ENCODE results near the gene EIF2S3B.

DNA sequence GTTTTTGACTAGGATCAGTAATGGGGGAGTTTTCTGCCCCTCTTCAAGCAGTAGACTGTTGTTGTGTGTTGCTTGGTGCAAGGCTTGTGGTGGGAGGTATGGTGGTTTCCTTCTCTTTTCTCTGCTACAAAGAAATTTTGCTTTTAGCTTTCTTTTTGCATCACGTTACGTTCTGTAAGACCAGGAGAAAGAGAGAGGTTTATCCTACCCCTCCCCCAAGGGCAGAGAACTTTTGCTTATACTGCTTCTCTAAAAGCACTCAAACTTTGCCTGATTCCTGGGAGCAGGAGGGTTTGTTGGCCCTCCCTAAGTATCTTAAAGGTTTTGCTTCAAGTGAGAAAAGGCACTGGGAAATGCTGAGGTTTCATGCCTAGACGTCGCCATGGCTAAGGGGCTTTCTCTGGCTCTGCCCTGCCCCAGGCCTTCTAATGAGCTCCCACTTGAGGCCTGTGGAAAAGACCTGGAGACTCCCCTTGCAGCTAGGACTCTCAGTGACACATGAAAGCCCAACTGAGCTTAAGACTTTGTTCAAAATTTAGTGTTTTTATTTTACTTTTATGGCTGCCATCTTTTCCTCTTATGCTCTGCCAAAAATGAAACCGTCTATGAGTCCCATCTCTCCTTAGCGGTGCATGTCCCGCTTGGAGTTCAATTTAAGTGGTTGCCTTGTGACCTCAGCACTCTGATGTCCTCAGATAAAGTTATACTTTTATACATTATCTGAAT lies 49.2 kb downstream of the EIF2S3B start:
- TF ChIP-seq, protein P1, sequence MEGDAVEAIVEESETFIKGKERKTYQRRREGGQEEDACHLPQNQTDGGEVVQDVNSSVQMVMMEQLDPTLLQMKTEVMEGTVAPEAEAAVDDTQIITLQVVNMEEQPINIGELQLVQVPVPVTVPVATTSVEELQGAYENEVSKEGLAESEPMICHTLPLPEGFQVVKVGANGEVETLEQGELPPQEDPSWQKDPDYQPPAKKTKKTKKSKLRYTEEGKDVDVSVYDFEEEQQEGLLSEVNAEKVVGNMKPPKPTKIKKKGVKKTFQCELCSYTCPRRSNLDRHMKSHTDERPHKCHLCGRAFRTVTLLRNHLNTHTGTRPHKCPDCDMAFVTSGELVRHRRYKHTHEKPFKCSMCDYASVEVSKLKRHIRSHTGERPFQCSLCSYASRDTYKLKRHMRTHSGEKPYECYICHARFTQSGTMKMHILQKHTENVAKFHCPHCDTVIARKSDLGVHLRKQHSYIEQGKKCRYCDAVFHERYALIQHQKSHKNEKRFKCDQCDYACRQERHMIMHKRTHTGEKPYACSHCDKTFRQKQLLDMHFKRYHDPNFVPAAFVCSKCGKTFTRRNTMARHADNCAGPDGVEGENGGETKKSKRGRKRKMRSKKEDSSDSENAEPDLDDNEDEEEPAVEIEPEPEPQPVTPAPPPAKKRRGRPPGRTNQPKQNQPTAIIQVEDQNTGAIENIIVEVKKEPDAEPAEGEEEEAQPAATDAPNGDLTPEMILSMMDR (IDR thresholded peaks at IDR 0.05; ENCODE audit: low read depth, low read length, missing input control), result no peak
- TF ChIP-seq, protein P2, sequence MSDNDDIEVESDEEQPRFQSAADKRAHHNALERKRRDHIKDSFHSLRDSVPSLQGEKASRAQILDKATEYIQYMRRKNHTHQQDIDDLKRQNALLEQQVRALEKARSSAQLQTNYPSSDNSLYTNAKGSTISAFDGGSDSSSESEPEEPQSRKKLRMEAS (IDR thresholded peaks at IDR 0.05), result no peak
- TF ChIP-seq YY1 (IDR thresholded peaks at IDR 0.05) (no peak), GABPA (IDR thresholded peaks at IDR 0.05 in 1 of 2, conservative IDR thresholded peaks at IDR 0.05 in 1 of 2) (no peak), JUND (IDR thresholded peaks at IDR 0.05) (no peak), TAF1 (conservative IDR thresholded peaks at IDR 0.05) (no peak), RAD21 (IDR thresholded peaks at IDR 0.05) (no peak)
- TF ChIP-seq, protein P3, sequence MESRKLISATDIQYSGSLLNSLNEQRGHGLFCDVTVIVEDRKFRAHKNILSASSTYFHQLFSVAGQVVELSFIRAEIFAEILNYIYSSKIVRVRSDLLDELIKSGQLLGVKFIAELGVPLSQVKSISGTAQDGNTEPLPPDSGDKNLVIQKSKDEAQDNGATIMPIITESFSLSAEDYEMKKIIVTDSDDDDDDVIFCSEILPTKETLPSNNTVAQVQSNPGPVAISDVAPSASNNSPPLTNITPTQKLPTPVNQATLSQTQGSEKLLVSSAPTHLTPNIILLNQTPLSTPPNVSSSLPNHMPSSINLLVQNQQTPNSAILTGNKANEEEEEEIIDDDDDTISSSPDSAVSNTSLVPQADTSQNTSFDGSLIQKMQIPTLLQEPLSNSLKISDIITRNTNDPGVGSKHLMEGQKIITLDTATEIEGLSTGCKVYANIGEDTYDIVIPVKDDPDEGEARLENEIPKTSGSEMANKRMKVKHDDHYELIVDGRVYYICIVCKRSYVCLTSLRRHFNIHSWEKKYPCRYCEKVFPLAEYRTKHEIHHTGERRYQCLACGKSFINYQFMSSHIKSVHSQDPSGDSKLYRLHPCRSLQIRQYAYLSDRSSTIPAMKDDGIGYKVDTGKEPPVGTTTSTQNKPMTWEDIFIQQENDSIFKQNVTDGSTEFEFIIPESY (IDR thresholded peaks at IDR 0.05), result no peak
- TF ChIP-seq, protein P4, sequence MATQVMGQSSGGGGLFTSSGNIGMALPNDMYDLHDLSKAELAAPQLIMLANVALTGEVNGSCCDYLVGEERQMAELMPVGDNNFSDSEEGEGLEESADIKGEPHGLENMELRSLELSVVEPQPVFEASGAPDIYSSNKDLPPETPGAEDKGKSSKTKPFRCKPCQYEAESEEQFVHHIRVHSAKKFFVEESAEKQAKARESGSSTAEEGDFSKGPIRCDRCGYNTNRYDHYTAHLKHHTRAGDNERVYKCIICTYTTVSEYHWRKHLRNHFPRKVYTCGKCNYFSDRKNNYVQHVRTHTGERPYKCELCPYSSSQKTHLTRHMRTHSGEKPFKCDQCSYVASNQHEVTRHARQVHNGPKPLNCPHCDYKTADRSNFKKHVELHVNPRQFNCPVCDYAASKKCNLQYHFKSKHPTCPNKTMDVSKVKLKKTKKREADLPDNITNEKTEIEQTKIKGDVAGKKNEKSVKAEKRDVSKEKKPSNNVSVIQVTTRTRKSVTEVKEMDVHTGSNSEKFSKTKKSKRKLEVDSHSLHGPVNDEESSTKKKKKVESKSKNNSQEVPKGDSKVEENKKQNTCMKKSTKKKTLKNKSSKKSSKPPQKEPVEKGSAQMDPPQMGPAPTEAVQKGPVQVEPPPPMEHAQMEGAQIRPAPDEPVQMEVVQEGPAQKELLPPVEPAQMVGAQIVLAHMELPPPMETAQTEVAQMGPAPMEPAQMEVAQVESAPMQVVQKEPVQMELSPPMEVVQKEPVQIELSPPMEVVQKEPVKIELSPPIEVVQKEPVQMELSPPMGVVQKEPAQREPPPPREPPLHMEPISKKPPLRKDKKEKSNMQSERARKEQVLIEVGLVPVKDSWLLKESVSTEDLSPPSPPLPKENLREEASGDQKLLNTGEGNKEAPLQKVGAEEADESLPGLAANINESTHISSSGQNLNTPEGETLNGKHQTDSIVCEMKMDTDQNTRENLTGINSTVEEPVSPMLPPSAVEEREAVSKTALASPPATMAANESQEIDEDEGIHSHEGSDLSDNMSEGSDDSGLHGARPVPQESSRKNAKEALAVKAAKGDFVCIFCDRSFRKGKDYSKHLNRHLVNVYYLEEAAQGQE (IDR thresholded peaks at IDR 0.05), result no peak
